GM12892 (cell line): ENCODE measurements around the gene RP9.

Source experiments
- POLR2A ChIP-seq: IDR thresholded peaks from 2 replicates; pipeline ENCODE4 v1.6.1; 2011; ENCODE audit warnings: low read depth, low read length, control low read depth
- POLR2AphosphoS5 ChIP-seq: IDR thresholded peaks from 2 replicates; pipeline ENCODE4 v1.6.1; 2011; ENCODE audit warnings: low read depth, low read length, control low read depth

GRCh38 chr7:33073243-33073642 lies 36.0 kb downstream of the RP9 start:
- no peak for TF ChIP-seq POLR2A
- TF ChIP-seq POLR2AphosphoS5, result no peak
